ENCODE measurements around the gene PRDX6.

PRDX6 gene

DNA sequence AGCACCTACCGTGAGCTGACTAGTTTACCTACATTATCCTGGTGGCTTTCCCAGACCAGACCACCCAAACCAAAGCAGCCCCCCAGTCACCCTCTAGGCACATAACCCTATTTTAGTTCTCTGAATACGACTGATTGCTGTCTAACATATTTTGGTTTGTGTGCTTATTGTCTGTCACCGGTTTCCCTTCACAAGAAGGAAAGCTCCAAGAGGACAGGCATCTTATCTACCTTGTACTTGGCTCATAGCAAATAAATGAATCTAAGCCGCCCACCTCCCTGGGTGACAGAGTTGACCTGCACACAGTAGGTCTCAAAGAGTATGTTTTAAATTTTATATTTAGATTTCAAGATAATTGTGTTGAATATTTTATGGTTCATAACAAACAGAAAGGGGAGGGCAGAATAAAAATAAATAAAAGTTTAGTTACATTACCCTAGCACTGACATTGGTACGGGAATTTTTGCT lies 904 bp upstream of the PRDX6 start:
- TF ChIP-seq, protein P1, sequence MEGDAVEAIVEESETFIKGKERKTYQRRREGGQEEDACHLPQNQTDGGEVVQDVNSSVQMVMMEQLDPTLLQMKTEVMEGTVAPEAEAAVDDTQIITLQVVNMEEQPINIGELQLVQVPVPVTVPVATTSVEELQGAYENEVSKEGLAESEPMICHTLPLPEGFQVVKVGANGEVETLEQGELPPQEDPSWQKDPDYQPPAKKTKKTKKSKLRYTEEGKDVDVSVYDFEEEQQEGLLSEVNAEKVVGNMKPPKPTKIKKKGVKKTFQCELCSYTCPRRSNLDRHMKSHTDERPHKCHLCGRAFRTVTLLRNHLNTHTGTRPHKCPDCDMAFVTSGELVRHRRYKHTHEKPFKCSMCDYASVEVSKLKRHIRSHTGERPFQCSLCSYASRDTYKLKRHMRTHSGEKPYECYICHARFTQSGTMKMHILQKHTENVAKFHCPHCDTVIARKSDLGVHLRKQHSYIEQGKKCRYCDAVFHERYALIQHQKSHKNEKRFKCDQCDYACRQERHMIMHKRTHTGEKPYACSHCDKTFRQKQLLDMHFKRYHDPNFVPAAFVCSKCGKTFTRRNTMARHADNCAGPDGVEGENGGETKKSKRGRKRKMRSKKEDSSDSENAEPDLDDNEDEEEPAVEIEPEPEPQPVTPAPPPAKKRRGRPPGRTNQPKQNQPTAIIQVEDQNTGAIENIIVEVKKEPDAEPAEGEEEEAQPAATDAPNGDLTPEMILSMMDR (IDR thresholded peaks at IDR 0.05; ENCODE audit: insufficient read depth, low read depth, low read length, missing control alignments) = no peak
- H3K4me3 ChIP-seq (ENCODE audit: low read depth, low read length) = peak overlapping the region; percentile 94
- peak; percentile 3 for DNase-seq (ENCODE audit: low read depth)

DNA sequence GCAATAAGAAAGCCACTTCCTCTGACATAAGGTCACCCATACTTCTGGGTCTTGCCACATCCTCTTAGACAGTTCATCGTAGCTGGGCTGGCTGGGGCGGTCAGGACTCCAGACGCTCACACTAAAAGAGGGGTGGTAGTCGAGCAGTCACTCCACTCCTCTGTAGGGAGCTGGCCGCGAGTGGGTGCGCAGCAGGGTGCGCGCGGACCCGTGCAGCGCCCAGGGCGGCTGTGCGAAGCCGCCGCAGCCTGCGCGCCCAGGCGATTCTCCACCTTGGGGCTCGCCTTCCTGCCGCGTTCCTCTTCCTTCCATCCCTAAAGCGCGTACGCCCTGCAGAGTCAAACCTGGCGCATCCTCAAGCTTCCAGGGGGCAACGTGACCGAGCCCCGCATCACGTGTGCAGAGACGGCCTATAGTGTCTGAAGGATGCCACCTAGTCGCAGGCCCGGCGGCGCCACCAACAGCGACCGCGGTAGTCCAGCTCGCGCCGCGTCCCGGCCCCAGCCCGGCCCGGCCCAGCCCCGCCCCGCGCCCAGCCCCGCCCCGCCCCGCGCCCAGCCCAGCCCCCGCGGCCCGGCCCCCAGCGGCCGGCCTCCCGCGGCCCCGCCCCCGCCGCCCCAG lies 360 bp upstream of the PRDX6 start:
- TF ChIP-seq, protein P1 (IDR thresholded peaks at IDR 0.05; ENCODE audit: insufficient read depth, low read depth, low read length, missing control alignments) = no peak
- peak overlapping the region; percentile 94 for H3K4me3 ChIP-seq (ENCODE audit: low read depth, low read length)
- DNase-seq (ENCODE audit: low read depth) = peak; percentile 96

DNA sequence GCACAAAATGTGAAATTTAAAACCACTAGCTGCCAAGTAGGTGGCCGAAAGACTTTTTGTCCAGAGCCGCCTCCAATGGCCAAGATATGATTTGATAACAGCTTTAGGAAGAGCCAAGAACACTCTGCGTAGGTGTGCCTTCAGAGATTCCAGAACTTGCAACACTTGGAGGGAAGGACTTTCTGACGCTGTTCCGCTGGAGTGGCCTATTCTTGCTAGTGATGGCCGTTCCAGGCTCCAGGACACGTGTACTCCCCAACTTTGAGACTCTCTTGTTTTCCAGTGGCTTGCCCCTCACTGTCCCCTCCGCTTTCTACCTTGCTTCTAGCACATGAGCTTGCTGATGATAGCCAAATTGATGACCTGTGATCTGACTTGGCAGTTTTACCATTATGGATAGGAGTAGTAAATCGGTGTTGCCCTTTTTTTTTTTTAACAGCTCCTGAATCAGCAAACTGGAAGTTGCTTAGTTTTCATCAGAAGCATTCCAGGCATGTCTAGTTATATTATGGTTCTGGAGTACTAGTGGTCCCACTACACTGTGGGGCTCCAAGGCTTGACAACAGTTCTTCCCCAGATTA lies 1.0 kb downstream of the PRDX6 start:
- TF ChIP-seq, protein P1 (IDR thresholded peaks at IDR 0.05; ENCODE audit: insufficient read depth, low read depth, low read length, missing control alignments) = no peak
- peak overlapping the region; percentile 61 for H3K4me3 ChIP-seq (ENCODE audit: low read depth, low read length)
- no peak for DNase-seq (ENCODE audit: low read depth)

DNA sequence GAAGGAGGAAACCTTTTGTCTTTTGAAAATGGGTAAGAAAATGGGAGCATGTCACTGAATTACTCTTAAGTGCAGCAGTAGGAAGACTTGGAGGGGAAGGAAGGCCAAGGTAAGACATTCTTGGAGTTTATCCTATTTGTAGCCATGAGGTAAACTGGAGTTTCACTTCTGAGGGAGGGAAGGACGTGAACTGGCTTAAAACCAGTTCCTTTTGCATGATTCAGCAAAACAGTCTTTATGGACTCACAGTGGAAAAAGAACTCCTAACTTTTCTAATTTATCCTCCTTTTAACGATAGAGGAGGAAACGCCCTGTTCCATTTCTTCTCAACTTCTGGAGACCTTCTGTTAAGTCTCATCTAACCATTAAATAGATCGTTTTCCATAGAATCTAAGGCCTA lies 2.5 kb downstream of the PRDX6 start:
- no peak overlapping the region for H3K4me3 ChIP-seq (ENCODE audit: low read depth, low read length)
- TF ChIP-seq, protein P1 (IDR thresholded peaks at IDR 0.05; ENCODE audit: insufficient read depth, low read depth, low read length, missing control alignments) = no peak
- no peak for DNase-seq (ENCODE audit: low read depth)

DNA sequence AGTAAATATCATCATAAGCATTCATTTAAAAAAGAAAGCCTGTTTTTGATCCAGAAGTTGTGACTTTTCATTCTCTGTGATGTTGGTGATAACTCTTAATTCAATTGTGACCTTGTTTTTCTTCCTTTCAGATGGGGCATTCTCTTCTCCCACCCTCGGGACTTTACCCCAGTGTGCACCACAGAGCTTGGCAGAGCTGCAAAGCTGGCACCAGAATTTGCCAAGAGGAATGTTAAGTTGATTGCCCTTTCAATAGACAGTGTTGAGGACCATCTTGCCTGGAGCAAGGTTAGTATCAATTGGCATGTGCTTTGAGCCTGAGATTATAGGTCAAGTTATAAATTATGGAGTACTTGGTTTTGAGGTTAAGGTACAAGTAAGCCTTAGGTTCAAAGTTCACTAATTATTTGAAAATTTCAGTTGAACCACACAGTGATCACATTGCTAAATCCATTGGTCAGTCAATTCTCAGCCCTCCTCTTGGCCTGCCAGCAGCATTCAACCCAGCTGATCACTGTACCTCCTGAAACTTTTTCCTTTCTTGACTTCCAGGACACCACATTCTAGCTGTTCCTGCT lies 4.1 kb downstream of the PRDX6 start:
- no peak overlapping the region for H3K4me3 ChIP-seq (ENCODE audit: low read depth, low read length)
- DNase-seq (ENCODE audit: low read depth) = no peak
- TF ChIP-seq, protein P1 (IDR thresholded peaks at IDR 0.05; ENCODE audit: insufficient read depth, low read depth, low read length, missing control alignments) = no peak

DNA sequence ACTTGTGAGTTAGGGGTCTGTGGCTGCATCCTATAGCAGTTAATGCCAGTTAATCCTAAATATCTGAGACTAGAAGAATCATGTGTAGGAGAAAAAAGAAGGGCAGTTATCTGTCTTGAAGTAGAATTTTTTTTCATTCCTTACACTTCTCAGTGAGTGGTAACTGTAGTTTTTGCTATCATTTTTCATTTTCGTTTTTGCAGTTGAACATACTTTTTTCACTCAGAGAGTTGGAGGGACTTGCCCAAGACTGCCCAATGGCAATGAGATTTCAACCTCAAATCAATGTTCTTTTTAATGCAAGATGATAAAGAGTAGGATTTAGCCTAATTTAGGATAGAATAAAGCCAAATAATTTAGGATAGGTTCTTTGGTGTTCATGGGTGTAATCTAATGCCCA lies 5.5 kb downstream of the PRDX6 start:
- TF ChIP-seq, protein P1 (IDR thresholded peaks at IDR 0.05; ENCODE audit: insufficient read depth, low read depth, low read length, missing control alignments) = no peak
- peak; percentile 19 for DNase-seq (ENCODE audit: low read depth)

More for the DNA sequence above, 5.5 kb downstream of the PRDX6 start:
- no peak overlapping the region for H3K4me3 ChIP-seq (ENCODE audit: low read depth, low read length)

All from GM12865 (cell line).